Adrenal gland (tissue), 12 donors: ENCODE data around the gene CKMT2. TPM values are rescaled to one million over a fixed set of nuclear protein-coding genes. Genes with fewer than 3 reads are reported as not detected.

Source experiments
- DNase-seq, 7 donors: peaks; one replicate each; pipeline ENCODE4 v3.0.0-alpha.2; 2019 to 2020
- H3K27ac ChIP-seq, 5 donors: fragments of 200-600 bp; sonication (generic) in 4 of 5; 1 replicate in 3 of 5; 2 replicates in 2 of 5; pipeline versions ENCODE4 v1.5.1 to v1.8.0; 2016 to 2020; ENCODE audit warnings: mild to moderate bottlenecking in 1 of 5
- H3K27me3 ChIP-seq: fragments of 200-600 bp; 2 replicates; pipeline ENCODE4 v1.8.0; 2021
- H3K36me3 ChIP-seq, 2 donors: fragments of 200-600 bp; replicated peaks in 1 of 2; 1 replicate in 1 of 2; 2 replicates in 1 of 2; pipeline versions ENCODE4 v1.5.1 to v1.8.0; 2018 to 2022
- H3K4me1 ChIP-seq, 2 donors: fragments of 200-600 bp; replicated peaks in 1 of 2; 1 replicate in 1 of 2; 2 replicates in 1 of 2; pipeline versions ENCODE4 v1.5.1 to v1.8.0; 2018 to 2021
- H3K4me3 ChIP-seq, 4 donors: fragments of 200-600 bp; sonication (generic) in 3 of 4; one replicate each; pipeline ENCODE4 v1.5.1; 2016 to 2018
- H3K9me3 ChIP-seq, 3 donors: fragments of 200-600 bp; sonication (generic) in 1 of 3; replicated peaks in 1 of 3; 1 replicate in 2 of 3; 2 replicates in 1 of 3; pipeline versions ENCODE4 v1.5.1 to v1.8.0; 2016 to 2021
- POLR2A ChIP-seq, 2 donors: fragments of 450-650 bp; IDR thresholded peaks; one replicate each; pipeline ENCODE4 v1.6.1; 2017; ENCODE audit warnings: antibody characterized with exemption in 2 of 2, mild to moderate bottlenecking in 2 of 2, moderate library complexity in 1 of 2
- WGBS, 4 donors: extraction: QIAGEN DNeasy Blood & Tissue Kit in 2 of 4; methylation state at CpG; one replicate each; pipeline versions ENCODE4 v1.1.5 to v1.1.7; 2013 to 2017; 5-methylcytosine and 5-hydroxymethylcytosine counted together
- intact Hi-C, 2 donors: fragments of 100-400 bp; cut with DNase I; formaldehyde crosslinking; loops; one replicate each; pipeline versions ENCODE4 v1.14.1 to v1.15.0; 2022 to 2023
- polyA plus RNA-seq, 3 donors: library from polyadenylated mRNA; stranded (reverse); fragments of 200-250 nt in 2 of 3; fragments of 350-450 nt in 1 of 3; fragmentation: Illumina TruSeq in 1 of 3; extraction: RNeasy Lipid Tissue Mini Kit (QIAGEN cat#74804) in 1 of 3; gene quantifications; one replicate each; pipeline ENCODE4 v1.2.3, GENCODE V29; 2013 to 2014
- total RNA-seq, 9 donors: library from RNA; depleted of rRNA in 4 of 9; stranded (reverse); fragments of >200 nt in 4 of 9; fragments of 120-200 nt in 1 of 9; fragmentation: NEBNext Ultra II Directional in 1 of 9; extraction: Animal tissue kit (Norgen Biotek cat#: 25700) in 1 of 9; gene quantifications; one replicate each; pipeline versions ENCODE4 v1.1.0 to v1.2.4, GENCODE V29; 2013 to 2023
- TF ChIP-seq, protein P1 (sequence below), 6 experiments: fragments of 450-650 bp in 4 of 6; fragments of 200-600 bp in 2 of 6; sonication (generic) in 1 of 6; IDR thresholded peaks; 1 replicate in 5 of 6; 2 replicates in 1 of 6; pipeline versions ENCODE4 v1.5.1 to v1.8.0; 2016 to 2021; ENCODE audit warnings: antibody characterized with exemption in 6 of 6, mild to moderate bottlenecking in 2 of 6, moderate library complexity in 1 of 6
- donor health status: healthy with polysubstance abuse.
- donor health status: Bipolar disorder and iron deficiency.
- donor health status: DM: yes; HTN: yes; CAD: no.
- donor health status: DM: no; HTN: no; CAD: no.
- donor health status: DM: no; HTN: no; CAD: no.
- donor health status: DM: yes; HTN: yes; CAD: no.

Gene CKMT2
- total and polyA plus RNA-seq, 12 donors, result 22.5 to 112 (median 49.9) TPM

DNA sequence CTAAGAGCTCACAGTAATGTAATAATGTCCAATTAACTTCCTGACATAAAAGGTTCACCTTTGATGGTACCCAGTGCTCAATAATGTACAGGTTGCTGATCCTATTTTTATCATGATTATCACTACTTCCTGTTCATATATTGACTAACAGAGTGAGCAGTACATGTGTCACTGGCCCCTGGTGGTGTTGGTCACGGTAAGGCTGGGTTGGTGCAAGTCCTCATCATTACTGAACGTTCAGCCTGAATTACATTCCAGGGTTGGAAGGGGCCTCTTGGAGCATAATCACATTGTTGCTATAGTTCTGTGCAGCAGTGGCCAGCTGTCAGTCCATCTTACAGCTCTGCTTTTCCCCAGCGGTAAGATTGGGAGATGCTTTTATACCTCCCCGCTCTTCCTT lies 24.2 kb upstream of the CKMT2 start:
- H3K27ac ChIP-seq, result no peak overlapping the region
- no peak overlapping the region for H3K4me3 ChIP-seq
- DNase-seq, result no peak
- intact Hi-C loops, result no loop called here
- H3K27me3 ChIP-seq, result no peaks in the 10 kb centered on the region
- H3K4me1 ChIP-seq, result no peaks in the 10 kb centered on the region
- H3K36me3 ChIP-seq, result no peaks in the 10 kb centered on the region
- no peaks in the 10 kb centered on the region for H3K9me3 ChIP-seq
- WGBS, 4 donors, result 83 to 90% (median 87%) methylated on average over 4 of the region's 4 CpGs
- no peak for TF ChIP-seq POLR2A (IDR thresholded peaks at IDR 0.05)
- TF ChIP-seq, protein P1, sequence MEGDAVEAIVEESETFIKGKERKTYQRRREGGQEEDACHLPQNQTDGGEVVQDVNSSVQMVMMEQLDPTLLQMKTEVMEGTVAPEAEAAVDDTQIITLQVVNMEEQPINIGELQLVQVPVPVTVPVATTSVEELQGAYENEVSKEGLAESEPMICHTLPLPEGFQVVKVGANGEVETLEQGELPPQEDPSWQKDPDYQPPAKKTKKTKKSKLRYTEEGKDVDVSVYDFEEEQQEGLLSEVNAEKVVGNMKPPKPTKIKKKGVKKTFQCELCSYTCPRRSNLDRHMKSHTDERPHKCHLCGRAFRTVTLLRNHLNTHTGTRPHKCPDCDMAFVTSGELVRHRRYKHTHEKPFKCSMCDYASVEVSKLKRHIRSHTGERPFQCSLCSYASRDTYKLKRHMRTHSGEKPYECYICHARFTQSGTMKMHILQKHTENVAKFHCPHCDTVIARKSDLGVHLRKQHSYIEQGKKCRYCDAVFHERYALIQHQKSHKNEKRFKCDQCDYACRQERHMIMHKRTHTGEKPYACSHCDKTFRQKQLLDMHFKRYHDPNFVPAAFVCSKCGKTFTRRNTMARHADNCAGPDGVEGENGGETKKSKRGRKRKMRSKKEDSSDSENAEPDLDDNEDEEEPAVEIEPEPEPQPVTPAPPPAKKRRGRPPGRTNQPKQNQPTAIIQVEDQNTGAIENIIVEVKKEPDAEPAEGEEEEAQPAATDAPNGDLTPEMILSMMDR (IDR thresholded peaks at IDR 0.05), result no peak

DNA sequence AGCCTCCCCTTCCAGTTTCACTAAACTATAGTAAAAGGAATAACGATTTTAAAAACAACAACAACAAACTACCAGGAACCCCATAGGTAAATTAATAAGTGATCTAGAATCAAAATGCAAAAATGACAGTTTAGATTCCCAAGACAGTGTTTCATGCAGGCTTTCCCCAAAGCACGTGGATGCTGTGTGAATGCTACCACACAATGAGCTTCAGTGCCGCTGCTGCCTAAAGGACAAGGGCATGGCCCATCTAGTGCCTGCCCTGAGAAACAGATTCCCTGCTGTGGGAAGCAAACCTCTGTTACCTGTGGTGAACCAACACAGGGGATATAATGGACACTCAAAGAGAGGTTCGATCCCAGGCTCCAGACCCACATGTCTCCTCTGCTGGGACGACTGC lies 23.7 kb upstream of the CKMT2 start:
- Histone ChIP-seq H3K36me3 (no peaks in the 10 kb centered on the region), H3K4me3 (no peak overlapping the region), H3K9me3 (no peaks in the 10 kb centered on the region), H3K27ac (no peak overlapping the region), H3K27me3 (no peaks in the 10 kb centered on the region), H3K4me1 (no peaks in the 10 kb centered on the region)
- 75 to 91% (median 89%) methylated on average over 4 to 5 of the region's 5 CpGs for WGBS, 4 donors
- TF ChIP-seq, protein P1 (IDR thresholded peaks at IDR 0.05), result no peak
- TF ChIP-seq POLR2A (IDR thresholded peaks at IDR 0.05), result no peak
- intact Hi-C loops, result no loop called here
- no peak for DNase-seq

DNA sequence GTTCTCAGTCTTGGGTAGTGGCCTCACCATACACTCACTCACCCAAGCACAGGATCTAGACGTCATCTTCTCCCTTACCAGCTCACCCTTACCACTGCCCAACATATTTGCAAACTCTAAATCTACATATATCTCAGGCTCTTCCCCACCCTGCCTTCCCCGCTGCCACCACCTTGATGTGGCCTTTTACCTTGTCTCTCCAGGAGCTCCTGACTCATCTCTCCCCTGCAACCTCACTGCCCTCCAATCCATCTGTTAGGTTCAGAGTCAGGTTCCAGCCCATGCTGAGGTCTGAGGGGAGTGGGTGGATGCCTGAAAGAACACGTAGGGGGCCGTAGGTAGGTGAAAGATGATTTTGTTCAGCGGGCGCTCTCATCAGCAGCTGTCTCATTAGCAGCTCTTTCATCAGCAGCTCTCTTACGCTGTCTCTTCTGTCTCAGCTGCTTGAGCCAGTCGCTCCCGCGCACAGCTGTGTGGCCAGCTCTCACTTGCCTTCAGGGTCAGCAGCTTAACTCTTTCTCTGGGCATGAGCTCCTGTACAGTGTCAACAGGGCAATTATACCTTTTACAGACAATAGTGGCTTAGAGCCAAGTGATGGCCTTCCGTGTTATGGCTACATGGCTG lies 23.1 kb upstream of the CKMT2 start:
- Histone ChIP-seq H3K36me3 (no peaks in the 10 kb centered on the region), H3K9me3 (no peaks in the 10 kb centered on the region), H3K4me1 (no peaks in the 10 kb centered on the region), H3K27ac (no peak overlapping the region), H3K27me3 (no peaks in the 10 kb centered on the region), H3K4me3 (no peak overlapping the region)
- no peak for DNase-seq
- TF ChIP-seq, protein P1 (IDR thresholded peaks at IDR 0.05), result no peak
- TF ChIP-seq POLR2A (IDR thresholded peaks at IDR 0.05), result no peak
- intact Hi-C loops, result no loop called here
- 89 to 93% (median 91%) methylated on average over 11 of the region's 11 CpGs for WGBS, 4 donors

DNA sequence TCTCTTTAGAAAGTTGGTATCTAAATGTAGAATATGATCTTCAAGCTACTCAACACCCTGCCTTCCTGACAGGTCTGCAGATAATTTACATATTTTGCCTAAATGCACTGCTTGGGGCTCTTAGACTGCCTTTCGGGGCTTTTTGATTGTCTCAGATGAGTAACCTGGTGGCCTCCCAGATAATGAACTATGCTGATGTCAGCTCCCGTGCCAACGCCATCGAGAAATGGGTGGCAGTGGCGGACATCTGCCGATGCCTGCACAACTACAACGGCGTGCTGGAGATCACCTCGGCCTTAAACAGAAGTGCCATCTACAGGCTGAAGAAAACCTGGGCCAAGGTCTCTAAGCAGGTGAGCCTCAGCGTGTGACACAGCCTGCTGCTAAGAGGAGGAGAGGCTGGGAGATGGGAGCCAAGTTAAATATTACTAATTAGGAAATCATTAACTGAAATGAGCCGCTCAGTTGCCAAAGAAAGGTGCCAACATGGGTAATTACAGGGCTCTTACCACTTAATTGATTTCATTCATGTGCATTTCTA lies 20.8 kb upstream of the CKMT2 start:
- DNase-seq, result no peak
- intact Hi-C loops, result no loop called here
- 88 to 94% (median 91%) methylated on average over 7 to 11 of the region's 11 CpGs for WGBS, 4 donors
- H3K27ac ChIP-seq, result no peak overlapping the region
- no peaks in the 10 kb centered on the region for H3K9me3 ChIP-seq
- H3K27me3 ChIP-seq, result no peaks in the 10 kb centered on the region
- TF ChIP-seq POLR2A (IDR thresholded peaks at IDR 0.05), result no peak
- TF ChIP-seq, protein P1 (IDR thresholded peaks at IDR 0.05), result no peak
- H3K4me3 ChIP-seq, result no peak overlapping the region
- H3K4me1 ChIP-seq, result no peaks in the 10 kb centered on the region
- no peaks in the 10 kb centered on the region for H3K36me3 ChIP-seq
